ENCODE data around the gene NYNRIN.
A peak's percentile ranks its signal among the peaks of the same experiment; 100 is the strongest.

- TF ChIP-seq EP300 (IDR thresholded peaks at IDR 0.05) (no peak), CTCF (IDR thresholded peaks at IDR 0.05) (peak; percentile 82 to 88 (median 83))
Observed at GRCh38 chr14:24431569-24432258, 32.9 kb downstream of the NYNRIN start.

Data from esophagus muscularis mucosa (tissue), 3 donors.